ENCODE data around the gene CHST11.

GRCh38 chr12:104578453-104578852, 121.7 kb downstream of the CHST11 start:
- TF ChIP-seq POLR2A (IDR thresholded peaks at IDR 0.05; ENCODE audit: low read depth, low read length): no peak
- TF ChIP-seq POLR2AphosphoS5 (IDR thresholded peaks at IDR 0.05; ENCODE audit: low read depth, low read length): no peak
- TF ChIP-seq TAF1 (IDR thresholded peaks at IDR 0.05; ENCODE audit: low read depth, low read length): no peak
- no peak for TF ChIP-seq PAX5 (IDR thresholded peaks at IDR 0.05; ENCODE audit: insufficient read depth, low read length, severe bottlenecking)
